GM21360 (cell line): Measurements from ENCODE around the gene RCAN1.

ENCODE experiments used
- ATAC-seq: cut with Tn5 transposase; IDR thresholded peaks from one replicate; pipeline ENCODE4 v1.9.1; 2021; ENCODE audit warnings: mild to moderate bottlenecking, moderate library complexity; ENCODE audit not compliant: unreplicated experiment

RCAN1 gene

DNA sequence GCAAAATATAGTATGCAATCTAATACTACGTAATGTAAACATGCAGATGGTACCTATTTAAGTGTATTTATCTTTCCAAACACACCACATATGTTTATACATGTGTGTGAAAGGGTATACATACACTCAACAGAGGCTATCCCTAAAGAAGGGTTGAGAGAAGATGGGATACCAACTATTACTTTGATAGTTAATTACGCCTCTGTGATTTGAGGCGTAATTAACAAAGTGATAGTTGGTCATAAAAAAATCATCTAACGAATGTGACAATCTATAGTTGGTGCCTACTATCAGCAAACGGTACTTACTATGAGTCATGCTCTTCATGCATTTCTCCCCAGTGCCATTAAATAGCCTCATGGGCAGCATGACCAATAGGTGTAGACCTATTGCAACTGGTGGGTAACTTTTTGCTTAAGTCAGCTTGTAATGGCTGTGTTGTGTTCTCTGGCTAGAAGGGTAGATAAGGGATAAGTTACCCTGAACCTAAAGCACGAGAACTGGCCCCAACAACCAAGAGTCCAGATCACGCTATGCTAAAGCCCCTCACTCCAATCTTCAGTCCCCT lies 15.3 kb downstream of the RCAN1 start:
- no peak for ATAC-seq

DNA sequence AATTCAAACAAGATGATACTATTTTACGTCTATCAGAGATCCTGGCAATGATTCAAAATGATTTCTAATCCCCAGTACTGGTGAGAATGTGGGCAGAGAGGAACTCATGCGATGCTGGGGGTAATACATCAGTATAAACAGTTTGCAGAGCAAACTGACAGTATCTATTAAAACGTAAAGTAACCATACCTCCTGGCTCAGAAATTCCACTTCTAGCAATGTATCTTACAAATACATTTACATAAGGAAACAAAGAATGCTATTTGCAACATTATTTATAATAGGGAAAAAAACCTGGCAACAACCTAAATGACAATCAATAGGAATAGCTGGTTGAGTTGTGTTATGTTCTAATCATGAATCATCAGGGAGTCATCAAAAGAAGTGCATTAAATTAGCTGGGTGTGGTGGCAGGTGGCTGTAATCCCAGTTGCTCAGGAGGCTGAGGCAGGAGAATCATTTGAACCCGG lies 15.9 kb downstream of the RCAN1 start:
- ATAC-seq = no peak

DNA sequence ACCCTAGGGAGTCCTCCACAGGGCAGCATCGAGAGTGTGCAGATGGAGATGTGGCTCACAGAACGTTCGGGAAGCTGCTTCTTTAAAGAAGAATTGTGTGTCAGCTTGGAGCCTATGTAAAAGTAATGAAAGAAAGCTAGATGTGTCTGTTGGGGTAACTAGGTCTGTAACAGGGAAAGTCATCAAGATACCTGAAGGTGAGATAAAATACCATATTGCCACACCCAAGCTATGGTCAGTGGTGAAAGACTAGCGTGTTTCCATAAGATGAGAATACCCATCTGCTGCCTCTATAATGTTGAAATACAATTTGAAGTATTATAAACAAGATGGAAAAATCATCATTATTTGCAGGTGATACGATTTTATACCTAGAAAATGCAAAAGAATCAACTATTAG lies 17.5 kb downstream of the RCAN1 start:
- no peak for ATAC-seq

DNA sequence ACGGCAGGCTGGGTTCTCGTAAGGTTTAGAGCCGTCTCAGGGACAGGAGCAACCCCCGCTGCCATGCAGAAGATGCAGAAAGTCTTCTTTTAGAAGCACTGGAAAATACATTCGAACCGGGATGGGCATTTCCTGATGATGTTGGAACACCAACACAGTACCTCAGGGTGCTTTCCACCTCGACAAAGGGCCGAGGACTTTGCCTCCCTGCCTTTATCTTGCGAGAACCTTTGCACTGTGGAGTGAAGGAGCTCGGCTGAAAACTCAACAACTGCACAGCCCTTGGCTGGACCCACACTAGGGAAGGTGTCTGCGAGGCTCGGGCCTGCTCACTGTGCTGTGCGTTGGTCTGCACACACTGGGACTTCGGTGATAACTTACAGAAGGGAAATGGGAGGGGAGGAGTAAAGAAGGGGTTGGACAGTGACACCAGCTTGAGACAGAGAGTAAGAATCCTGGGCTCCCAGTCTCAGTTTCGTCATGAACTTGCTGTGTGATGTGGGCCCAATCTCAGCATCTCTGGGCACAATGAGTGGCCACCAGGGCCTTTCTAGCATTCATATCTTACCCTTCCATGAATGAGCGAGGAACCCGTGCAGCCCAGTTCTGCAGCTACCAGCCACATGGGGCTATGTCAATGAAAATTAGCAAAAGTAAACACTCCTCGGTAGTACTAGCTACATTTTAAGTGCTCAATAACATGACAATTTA lies 18.2 kb downstream of the RCAN1 start:
- no peak for ATAC-seq

DNA sequence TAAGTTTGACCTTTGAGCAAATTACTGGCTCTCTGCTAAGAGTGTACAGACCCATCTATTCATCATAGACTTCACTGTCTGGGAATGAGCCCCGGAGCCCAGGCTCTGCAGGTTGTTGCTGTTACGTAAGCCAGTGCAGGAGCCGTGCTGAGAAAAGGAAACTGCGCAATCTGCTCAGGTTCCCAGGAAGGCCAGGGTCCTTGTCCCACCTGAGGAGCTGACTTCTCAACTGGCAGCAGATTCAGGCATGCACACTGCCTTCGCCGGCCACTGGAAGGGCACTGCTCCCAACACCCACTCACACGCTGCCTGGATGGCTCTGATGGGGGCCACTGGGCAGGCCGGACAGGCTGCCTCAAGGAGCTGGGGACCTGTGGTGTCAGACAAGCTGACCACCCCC lies 19.5 kb downstream of the RCAN1 start:
- no peak for ATAC-seq

DNA sequence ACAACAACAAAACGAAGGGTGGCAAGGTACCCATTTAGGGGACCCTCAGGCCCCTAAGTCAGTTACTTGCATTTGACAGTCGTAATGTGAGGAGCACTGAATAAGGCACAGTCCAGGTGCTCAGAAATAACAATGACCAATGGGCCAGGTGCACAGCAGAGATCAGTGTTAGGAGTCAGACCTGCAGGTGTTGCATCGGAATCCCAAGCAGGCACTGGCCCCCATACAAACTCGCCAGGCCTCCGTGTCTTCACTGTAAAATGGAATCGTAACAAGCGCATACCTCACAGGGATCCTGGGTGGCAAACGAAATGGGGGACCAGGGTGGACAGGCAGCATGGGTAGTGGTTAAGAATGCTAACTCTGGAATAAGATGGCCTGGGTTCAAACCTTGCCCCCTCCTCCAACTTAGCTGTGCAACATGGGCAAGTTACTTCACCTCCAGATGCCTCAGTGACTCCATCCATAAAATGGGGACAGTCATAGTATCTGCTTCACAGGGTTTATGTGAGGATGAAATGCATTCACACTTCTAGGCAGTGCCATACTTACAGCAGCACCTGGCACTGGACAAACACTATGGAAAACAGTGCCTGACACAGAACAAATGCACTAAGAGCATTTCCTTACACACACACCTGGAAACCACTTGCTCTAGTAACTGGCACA lies 20.2 kb downstream of the RCAN1 start:
- ATAC-seq = no peak

DNA sequence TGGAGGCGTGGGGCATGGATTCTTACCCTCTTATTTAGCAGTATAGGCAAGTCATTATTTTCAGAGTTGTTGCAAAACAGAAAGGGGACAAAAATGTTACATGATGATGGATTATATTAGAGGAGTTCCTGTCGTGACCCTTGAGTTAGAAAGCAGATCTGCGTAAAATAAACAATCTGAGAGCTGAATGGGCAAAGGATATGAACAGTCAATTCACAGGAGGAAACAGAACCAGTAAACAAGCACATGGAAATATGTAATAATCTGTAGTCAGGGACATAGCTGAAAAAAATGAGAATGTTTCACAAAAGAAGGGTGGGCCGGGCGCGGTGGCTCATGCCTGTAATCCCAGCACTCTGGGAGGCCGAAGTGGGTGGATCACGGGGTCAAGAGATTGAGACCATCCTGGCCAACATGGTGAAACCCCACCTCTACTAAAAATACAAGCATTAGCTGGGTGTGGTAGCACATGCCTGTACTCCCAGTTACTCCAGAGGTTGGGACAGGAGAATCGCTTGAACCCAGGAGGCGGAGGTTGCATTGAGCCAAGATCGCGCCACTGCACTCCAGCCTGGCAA lies 20.9 kb downstream of the RCAN1 start:
- ATAC-seq = no peak

DNA sequence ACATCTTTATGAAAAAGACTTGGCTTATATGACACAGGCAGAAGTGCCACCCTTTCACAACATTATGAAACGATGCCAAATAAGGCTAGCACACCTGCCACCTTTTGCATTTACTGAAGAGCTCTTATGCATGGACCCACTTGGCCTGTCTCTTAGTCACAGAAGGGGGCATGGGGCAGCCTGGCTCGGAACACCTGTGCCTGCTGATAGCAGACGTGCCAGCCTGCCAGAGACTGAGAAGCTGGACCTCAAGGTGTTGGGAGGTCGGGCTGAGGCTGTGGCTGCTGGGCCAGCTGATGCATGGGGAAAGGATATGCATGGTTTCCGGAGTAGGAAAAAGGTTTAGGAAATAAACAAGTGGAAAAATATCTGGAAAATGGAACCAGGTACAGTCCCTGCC lies 21.5 kb downstream of the RCAN1 start:
- no peak for ATAC-seq

DNA sequence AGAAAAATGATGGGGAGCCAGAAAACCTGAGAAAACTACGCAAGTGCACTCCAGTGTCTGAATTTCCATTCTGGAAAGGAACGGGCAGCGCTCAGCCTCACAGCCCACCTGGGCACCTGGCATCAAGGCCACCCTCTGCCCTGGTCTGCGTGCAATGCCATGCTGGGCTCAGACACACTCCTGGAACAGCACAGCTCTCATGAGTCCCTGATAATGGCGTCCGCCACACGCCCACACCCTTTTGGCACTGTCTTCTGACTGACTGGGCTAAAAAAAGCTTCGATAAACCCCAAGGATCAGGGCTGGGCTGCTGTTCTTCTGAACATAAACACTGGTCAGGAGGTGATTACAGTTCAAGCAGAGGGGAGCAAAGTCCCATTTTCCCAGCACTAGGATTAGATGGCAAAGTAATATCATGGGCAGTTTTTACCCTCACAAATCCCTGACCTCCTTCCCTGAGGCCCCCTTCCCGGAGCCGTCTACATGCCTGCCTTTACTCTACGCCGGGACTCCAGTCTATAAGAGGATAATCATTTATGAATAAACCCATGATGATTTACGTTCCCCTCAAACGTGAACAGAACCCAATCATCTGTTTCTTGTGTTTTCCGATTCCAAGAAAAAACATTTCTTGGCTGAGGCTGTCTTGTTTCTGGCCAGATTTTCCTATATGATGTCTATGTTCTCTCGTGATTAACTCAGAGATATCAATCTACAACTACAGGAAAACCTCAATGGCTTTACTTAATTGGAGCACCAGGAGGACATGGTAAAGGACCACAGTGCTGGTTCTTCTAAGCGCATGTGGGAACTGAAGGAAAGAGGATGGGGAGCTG lies 22.6 kb downstream of the RCAN1 start:
- no peak for ATAC-seq

DNA sequence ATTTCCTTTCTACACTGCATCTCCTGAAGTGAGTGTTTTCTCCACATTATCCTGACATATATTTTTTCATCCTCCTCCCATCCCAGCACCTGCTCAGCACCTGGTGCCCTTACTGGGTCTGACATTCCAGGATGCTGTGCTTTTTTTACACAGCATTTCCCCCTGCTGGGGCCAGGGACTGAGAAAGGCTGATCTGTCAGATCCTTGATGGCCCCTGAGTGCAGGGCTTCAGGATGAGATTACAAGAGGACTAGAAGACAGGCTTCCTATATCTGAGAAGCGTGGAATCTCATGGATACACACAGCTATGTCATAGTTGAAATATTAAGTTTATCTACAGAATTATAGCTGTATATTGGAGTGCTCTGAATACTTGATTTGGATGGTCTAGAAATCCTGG lies 24.4 kb downstream of the RCAN1 start:
- ATAC-seq = no peak

DNA sequence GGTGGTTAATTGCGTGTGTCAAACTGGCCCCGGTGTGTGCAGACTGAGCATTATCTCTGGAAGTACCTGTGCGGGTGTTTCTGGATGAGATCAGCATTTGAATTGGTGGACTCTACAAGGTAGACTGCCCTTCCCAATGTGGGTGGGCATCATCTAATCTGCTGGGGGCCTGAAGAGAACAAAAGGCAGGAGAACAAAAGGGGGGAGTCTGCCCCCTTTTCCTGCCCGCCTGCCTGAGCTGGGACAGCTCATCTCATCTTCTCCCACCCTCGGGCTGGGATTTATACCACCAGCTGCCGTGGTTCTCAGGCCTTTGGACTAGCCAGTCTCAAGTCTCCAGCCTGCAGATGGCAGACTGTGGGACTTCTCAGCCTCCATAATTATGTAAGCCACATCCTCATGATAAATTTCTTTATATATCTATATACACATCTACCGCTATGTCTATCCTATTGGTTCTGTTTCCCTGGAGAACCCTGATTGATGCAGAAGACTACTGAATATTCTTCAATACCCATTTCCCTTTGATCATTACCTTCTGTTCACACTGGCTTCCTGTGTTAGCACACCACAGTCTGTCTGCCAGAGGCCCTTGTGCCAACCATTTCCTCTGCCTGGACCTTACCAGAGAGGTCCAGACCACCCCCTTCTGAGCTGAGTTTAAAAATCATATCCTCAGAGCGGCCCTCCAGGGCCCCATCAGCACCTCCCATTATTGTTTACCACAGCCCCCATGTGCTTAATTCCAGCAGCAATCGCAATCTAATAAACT lies 25.2 kb downstream of the RCAN1 start:
- no peak for ATAC-seq

DNA sequence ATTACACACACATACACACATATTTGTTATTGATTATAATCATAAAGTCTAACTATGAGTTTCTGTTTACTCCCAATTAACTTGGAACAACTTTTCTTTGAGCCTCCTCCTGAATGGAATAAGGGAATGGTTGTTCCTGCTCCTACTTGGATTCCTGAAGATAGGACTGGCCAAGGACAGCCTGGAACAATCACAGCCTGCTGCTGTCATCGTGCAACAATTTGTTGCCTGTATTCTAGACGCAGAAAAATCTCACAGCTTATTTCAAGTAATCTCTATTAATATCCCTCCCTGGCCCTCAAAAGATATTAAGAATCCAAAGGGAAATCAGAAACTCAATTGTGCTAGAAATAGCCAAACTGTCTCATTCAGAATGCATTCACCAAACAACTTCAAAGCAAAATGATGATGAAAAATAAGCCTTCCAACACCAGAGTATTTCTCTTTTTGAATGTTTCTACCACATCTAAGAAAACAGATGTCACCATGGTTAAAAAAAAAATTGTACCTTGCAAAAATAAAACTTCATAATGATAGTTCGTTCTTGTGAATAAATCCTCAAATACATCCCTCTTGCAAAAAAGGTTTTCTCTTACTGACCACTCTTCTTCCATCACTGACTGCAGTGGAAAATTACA lies 30.9 kb downstream of the RCAN1 start:
- no peak for ATAC-seq

DNA sequence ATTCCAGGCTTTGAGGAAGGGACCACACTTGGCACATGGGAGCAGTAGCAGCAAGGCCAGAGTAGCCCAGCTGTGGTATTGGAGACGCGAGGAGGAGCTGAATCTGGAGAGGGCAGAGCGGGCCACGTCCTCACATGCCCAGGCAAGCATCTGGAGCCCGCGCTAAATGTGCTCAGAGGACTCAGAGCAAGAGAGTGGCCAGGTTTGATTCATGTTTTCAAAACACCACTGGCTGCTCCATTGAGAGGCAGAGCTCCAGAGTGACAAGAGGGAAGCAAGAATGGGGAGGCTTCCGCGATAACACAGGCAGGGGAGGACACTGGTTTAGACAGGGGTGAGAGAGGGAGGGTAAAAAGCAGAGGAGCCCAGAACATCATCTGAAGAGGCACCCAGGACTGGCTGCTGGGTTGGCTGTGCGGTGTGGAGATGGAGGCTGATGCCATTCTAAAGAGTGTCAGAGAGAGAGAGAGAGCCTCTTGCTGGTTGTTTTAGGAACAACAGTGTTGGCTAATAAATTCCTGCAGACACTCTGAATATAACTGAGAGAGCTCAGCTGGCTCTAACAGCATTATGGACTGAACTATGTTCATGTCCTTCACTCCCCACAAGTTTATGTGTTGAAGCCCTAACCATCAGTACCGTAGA lies 32.3 kb downstream of the RCAN1 start:
- no peak for ATAC-seq

DNA sequence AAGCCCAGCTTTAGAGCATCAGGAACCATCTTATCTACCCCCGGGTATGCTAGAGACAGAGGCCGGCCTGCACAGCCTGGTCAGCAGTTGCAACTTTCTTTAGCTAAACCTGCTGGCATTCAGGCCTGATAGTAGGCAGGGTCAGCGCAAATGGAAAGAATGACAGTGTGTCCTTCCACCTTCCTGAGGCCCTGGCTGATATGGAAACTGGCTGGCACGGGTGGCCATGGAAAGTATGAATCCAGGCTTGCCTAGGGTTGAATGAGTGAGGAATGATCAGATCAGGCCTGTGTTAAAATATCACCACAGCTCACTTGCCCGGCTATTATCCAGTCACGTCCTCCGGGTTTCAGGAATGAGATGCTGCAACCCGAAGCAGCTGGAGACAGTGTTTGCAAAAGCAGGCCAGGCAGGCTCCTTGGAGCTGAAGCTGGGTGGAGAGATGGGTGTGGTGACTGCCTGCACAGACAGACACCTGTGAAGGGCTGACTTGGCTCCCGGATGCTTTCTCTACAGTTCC lies 34.7 kb downstream of the RCAN1 start:
- ATAC-seq = no peak

DNA sequence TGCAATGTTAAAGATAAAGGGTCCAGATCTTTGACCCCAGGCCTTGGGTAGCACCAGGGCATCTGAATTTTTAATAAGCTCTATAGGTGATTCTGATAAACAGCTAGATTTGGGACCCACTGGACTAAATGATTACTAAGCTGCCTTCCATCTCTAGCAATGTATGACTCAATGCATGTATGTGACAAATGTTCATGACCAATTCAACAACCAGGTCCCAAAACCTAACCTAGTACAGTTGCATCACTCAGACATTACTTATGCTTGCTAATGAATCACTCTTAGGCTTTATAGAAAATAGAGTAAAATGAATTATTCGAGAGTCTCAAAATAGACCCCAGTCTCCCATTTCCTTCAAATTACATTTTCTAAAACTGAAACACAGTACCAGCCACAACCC lies 35.5 kb downstream of the RCAN1 start:
- no peak for ATAC-seq

DNA sequence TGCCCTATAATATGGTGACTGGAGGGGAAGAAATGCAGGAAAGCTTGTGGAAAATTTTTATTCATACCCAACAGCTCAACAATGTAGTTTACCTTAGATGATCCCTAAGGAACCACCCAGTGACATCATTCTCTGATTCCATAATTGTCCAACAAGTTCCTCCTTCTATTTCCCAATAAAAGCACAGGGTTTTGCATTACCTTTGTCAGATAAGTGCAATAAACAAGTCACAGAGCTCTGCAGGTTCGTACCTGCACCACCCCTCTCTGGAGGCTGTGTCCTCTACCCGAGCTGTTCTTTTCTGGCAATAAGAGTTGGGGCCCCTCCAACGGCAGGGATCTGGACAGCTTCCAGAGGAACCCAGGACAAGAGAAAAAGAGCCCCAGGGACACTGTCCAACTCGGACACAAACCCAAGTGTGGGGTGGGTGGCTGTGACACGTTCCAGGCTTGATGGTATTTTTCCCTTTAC lies 38.8 kb downstream of the RCAN1 start:
- no peak for ATAC-seq

DNA sequence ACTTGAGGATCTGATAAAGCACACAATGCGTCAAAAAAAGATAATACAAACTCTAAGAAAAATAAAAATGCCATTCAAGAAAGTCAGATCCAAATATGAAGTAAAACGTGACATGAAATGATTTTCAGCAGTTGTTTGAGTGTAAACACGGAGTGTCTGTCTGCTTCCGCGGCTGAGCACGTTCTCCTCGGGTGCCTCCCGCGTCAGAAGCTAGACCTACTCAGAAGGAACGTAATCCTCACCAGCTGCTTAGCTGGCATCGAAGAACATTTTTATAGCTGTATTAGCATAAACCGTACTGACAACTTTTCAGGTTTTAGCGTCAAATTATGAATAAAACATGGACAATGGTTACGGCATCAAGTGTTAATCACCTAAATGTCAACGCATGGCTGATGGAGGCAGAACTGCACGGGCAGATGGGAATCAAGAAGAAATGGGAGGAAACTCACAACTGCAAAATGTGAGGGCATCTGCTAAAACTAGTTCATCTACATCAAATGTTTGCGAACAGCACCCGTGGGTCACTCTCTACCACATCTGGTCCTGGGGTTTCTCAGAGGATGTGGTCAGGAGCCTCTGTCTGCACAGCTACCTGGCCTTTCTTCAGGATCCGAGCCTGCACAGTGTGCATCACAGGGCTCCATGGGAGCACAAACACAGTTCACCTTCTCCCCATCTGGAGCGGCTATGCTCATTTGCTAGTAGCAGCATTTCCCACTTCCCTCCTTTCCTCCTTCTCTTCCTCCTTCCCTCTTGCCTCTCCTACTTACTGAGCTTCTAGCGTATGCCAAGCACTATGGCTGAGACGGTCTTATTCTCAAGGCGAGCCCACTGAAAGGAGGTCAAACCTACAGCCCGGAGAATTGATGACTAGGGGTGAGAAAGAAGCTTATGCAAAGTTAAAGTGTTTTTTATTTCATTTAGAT lies 40.0 kb downstream of the RCAN1 start:
- ATAC-seq = no peak

DNA sequence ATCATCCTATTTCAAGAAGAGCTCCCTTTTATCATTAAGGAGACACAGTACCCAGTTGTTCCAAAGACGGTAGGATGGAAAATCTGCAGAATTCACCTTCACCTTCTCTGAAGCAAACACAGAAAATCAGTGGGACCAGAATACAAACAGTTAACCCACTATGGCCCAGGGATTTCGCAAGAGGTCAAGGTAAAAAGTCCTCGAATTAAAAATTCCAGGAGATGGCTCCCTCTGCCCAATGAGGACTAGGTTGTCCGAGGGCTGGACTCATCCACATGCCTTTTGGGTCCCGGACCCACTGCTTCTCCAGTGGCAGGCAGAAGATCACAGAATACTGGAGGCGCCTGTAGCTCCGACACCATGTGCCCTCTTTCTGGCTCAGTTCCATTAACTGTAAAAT lies 42.9 kb downstream of the RCAN1 start:
- ATAC-seq = no peak
